Glutamatergic neuron (in vitro differentiated cells): ENCODE data around the gene MTR. TPM values are rescaled to one million over a fixed set of nuclear protein-coding genes. Genes with fewer than 3 reads are reported as not detected.

Experiments used
- DNase-seq: peaks from one replicate; pipeline ENCODE4 v3.0.0; 2022
- H3K27ac Mint-ChIP-seq: one replicate; pipeline ENCODE4 v1.8.0; 2020; ENCODE audit warnings: mild to moderate bottlenecking, mixed read lengths, inconsistent platforms; ENCODE audit not compliant: unreplicated experiment
- H3K27me3 Mint-ChIP-seq: one replicate; pipeline ENCODE4 v1.8.0; 2020; ENCODE audit warnings: mild to moderate bottlenecking, moderate library complexity, mixed read lengths, inconsistent platforms; ENCODE audit not compliant: unreplicated experiment
- H3K36me3 Mint-ChIP-seq: one replicate; pipeline ENCODE4 v1.8.0; 2020; ENCODE audit warnings: mild to moderate bottlenecking, mixed read lengths, inconsistent platforms; ENCODE audit not compliant: unreplicated experiment
- H3K4me1 Mint-ChIP-seq: one replicate; pipeline ENCODE4 v1.8.0; 2020; ENCODE audit warnings: mild to moderate bottlenecking, low read depth, mixed read lengths, inconsistent platforms; ENCODE audit not compliant: unreplicated experiment
- H3K4me3 Mint-ChIP-seq: one replicate; pipeline ENCODE4 v1.8.0; 2020; ENCODE audit warnings: mild to moderate bottlenecking, mixed read lengths, inconsistent platforms; ENCODE audit not compliant: unreplicated experiment
- H3K9me3 Mint-ChIP-seq: one replicate; pipeline ENCODE4 v1.8.0; 2020; ENCODE audit warnings: mild to moderate bottlenecking, moderate library complexity, mixed read lengths, inconsistent platforms; ENCODE audit not compliant: unreplicated experiment
- CTCF ChIP-seq: fragments of 200-600 bp; sonication (generic); IDR thresholded peaks from one replicate; pipeline ENCODE4 v1.5.0; 2021; ENCODE audit not compliant: partially characterized antibody, unreplicated experiment
- total RNA-seq: library from RNA; stranded (reverse); fragmentation: NEBNext Ultra II Directional; extraction: Animal tissue kit (Norgen Biotek cat#: 25700); gene quantifications from one replicate; pipeline ENCODE4 v1.2.1, GENCODE V29; 2021; ENCODE audit not compliant: unreplicated experiment

MTR gene
- total RNA-seq, 1 donor from 2014 or later: 33.2 TPM

GRCh38 chr1:236761397-236762132 lies 33.5 kb upstream of the MTR start:
- DNase-seq: no peak
- no peak for TF ChIP-seq CTCF
- H3K4me3 Mint-ChIP-seq: no peak overlapping the region
- H3K27me3 Mint-ChIP-seq: no peaks in the 10 kb centered on the region
- H3K27ac Mint-ChIP-seq: no peak overlapping the region
- H3K9me3 Mint-ChIP-seq: no peaks in the 10 kb centered on the region
- H3K36me3 Mint-ChIP-seq: no peaks in the 10 kb centered on the region
- H3K4me1 Mint-ChIP-seq: no peaks in the 10 kb centered on the region

- TF ChIP-seq CTCF: no peak
- H3K4me1 Mint-ChIP-seq: no peaks in the 10 kb centered on the region
- no peak for DNase-seq
- H3K36me3 Mint-ChIP-seq: no peaks in the 10 kb centered on the region
- H3K27ac Mint-ChIP-seq: no peak overlapping the region
- H3K27me3 Mint-ChIP-seq: no peaks in the 10 kb centered on the region
- H3K9me3 Mint-ChIP-seq: no peaks in the 10 kb centered on the region
- no peak overlapping the region for H3K4me3 Mint-ChIP-seq
These were observed 32.7 kb upstream of the MTR start for GRCh38 chr1:236762410-236762809.

DNA sequence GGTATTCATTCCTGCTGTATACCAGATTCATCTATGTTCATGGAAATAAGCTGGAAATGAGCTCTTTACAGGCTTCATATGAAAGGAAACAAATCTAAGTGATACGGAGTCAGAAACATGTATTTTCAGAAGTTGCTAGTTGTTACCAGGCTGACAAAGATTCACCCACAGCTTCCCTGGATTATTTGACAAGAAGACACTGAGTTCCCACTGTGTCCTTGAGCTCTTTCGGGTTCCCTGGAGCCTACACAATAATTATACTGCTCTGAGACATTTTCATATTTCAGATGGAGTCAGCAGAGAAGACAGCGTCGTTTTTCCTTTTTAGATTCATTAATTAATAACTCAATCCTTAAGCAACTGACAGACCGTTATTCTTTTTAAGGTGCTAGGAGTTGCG lies 29.3 kb upstream of the MTR start:
- Mint-ChIP-seq H3K27ac (no peak overlapping the region), H3K4me1 (no peaks in the 10 kb centered on the region), H3K4me3 (no peak overlapping the region), H3K36me3 (no peaks in the 10 kb centered on the region), H3K27me3 (no peaks in the 10 kb centered on the region), H3K9me3 (no peaks in the 10 kb centered on the region)
- DNase-seq: no peak
- no peak for TF ChIP-seq CTCF

DNA sequence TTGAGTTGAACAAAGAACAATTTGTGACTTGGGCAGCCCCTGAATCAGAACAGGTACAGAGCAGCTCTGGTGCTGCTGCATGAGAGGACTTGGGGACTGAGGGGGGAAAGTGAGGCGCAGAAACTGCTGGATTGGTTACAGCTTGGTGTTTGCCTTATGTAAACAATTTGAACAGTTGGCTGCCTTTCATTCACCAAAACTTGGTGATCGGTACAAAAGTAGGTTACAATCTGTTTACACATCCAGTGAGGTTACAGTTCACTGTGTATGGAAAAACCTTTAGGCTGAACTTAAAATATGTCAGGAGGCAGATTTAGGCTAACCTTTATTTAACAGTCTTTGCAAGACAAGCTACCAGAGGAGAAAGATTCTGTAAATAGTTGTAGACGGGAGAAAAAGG lies 28.6 kb upstream of the MTR start:
- H3K27ac Mint-ChIP-seq: no peak overlapping the region
- no peaks in the 10 kb centered on the region for H3K9me3 Mint-ChIP-seq
- no peak overlapping the region for H3K4me3 Mint-ChIP-seq
- H3K27me3 Mint-ChIP-seq: no peaks in the 10 kb centered on the region
- no peak for DNase-seq
- no peak for TF ChIP-seq CTCF
- no peaks in the 10 kb centered on the region for H3K4me1 Mint-ChIP-seq
- H3K36me3 Mint-ChIP-seq: no peaks in the 10 kb centered on the region

DNA sequence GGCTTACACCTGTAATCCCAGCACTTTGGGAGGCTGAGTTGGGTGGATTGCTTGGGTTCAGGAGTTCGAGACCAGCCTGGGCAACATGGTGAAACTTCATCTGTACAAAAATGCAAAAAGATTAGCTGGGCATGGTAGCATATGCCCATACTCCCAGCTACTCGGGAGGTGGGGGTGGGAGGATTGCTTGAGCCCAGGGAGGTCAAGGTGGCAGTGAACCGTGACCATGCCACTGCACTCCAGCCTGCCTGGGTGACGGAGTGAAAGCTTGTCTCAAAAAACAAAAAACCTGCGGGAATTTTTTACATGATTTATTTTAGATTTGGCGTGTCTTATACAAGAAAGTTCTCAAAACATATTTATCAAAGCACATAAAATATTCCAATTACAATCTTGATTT lies 27.8 kb upstream of the MTR start:
- no peaks in the 10 kb centered on the region for H3K4me1 Mint-ChIP-seq
- no peak overlapping the region for H3K27ac Mint-ChIP-seq
- H3K4me3 Mint-ChIP-seq: no peak overlapping the region
- no peaks in the 10 kb centered on the region for H3K36me3 Mint-ChIP-seq
- H3K9me3 Mint-ChIP-seq: no peaks in the 10 kb centered on the region
- DNase-seq: no peak
- no peaks in the 10 kb centered on the region for H3K27me3 Mint-ChIP-seq
- no peak for TF ChIP-seq CTCF
